H54 (cell line): ENCODE measurements around the gene DEPDC1B.
"Not testable (repeated sequence)": the region's sequence is repeated elsewhere in the genome, so short reads cannot be mapped to it uniquely, and the experiment has no call there.

Source experiments
- DNase-seq: peaks from one replicate; pipeline ENCODE4 v3.0.0; 2011; ENCODE audit warnings: low spot score, mixed read lengths; ENCODE audit not compliant: insufficient read length
- FAIRE-seq: peaks from 3 replicates; lab custom pipeline; 2011; peaks lifted over from hg19 to GRCh38; lab: Jason Lieb, UNC
- POLR2A ChIP-seq: IDR thresholded peaks from 2 replicates; pipeline ENCODE4 v1.6.1; 2011; ENCODE audit warnings: low read depth, mild to moderate bottlenecking, low read length

The DEPDC1B gene

GRCh38 chr5:60597572-60598320, 102.2 kb downstream of the DEPDC1B start:
- DNase-seq (no peak), FAIRE-seq (no peak)
- TF ChIP-seq POLR2A, result no peak

GRCh38 chr5:60594715-60595477, 105.1 kb downstream of the DEPDC1B start:
- no peak for TF ChIP-seq POLR2A
- DNase-seq, result no peak
- no peak for FAIRE-seq

GRCh38 chr5:60590172-60590571, 109.8 kb downstream of the DEPDC1B start:
- DNase-seq, result no peak
- no peak for TF ChIP-seq POLR2A
- FAIRE-seq, result no peak

GRCh38 chr5:60587312-60587711, 112.7 kb downstream of the DEPDC1B start:
- not testable (repeated sequence) for DNase-seq, FAIRE-seq

- no peak for TF ChIP-seq POLR2A
- DNase-seq (no peak), FAIRE-seq (no peak)
Measured at GRCh38 chr5:60586307-60586901, 113.6 kb downstream of the DEPDC1B start.

GRCh38 chr5:60585618-60586017, 114.3 kb downstream of the DEPDC1B start:
- TF ChIP-seq POLR2A, result no peak
- no peak for DNase-seq
- FAIRE-seq, result no peak

GRCh38 chr5:60584304-60584703, 115.7 kb downstream of the DEPDC1B start:
- DNase-seq, result no peak
- TF ChIP-seq POLR2A, result no peak
- FAIRE-seq, result no peak

GRCh38 chr5:60583616-60584015, 116.3 kb downstream of the DEPDC1B start:
- TF ChIP-seq POLR2A, result no peak
- FAIRE-seq (no peak), DNase-seq (no peak)

GRCh38 chr5:60578315-60578714, 121.7 kb downstream of the DEPDC1B start:
- no peak for TF ChIP-seq POLR2A
- no peak for DNase-seq
- no peak for FAIRE-seq

GRCh38 chr5:60577116-60577515, 122.8 kb downstream of the DEPDC1B start:
- TF ChIP-seq POLR2A, result no peak
- FAIRE-seq (no peak), DNase-seq (no peak)

GRCh38 chr5:60576425-60576824, 123.5 kb downstream of the DEPDC1B start:
- no peak for DNase-seq
- no peak for FAIRE-seq
- no peak for TF ChIP-seq POLR2A

- no peak for TF ChIP-seq POLR2A
- no peak for DNase-seq
- no peak for FAIRE-seq
Measured at GRCh38 chr5:60568646-60569045, 131.3 kb downstream of the DEPDC1B start.

GRCh38 chr5:60563696-60564324, 136.2 kb downstream of the DEPDC1B start:
- FAIRE-seq, result no peak
- DNase-seq, result no peak
- no peak for TF ChIP-seq POLR2A

- FAIRE-seq, DNase-seq: not testable (repeated sequence)
Measured at GRCh38 chr5:60553291-60553690, 146.7 kb downstream of the DEPDC1B start.
